HepG2 (cell line): ENCODE results near the gene VDAC1. TPM values are rescaled to one million over a fixed set of nuclear protein-coding genes. Genes with fewer than 3 reads are reported as not detected.

Experiments
- ARNTL ChIP-seq: sonication (generic); formaldehyde crosslinking; IDR thresholded peaks from 2 replicates; pipeline ENCODE4 v1.4.0; 2020; ENCODE audit warnings: mild to moderate bottlenecking, missing genetic modification reagents
- DDIT3 ChIP-seq: sonication (generic); formaldehyde crosslinking; IDR thresholded peaks from 2 replicates; pipeline ENCODE4 v1.4.0; 2020; ENCODE audit warnings: mild to moderate bottlenecking, missing genetic modification reagents
- GATAD1 ChIP-seq: IDR thresholded peaks from 2 replicates; pipeline ENCODE4 v1.6.1; 2016; ENCODE audit warnings: missing genetic modification reagents, missing compliant biosample characterization
- HMG20B ChIP-seq: conservative IDR thresholded peaks from 2 replicates; pipeline ENCODE4 v1.6.1; 2016; ENCODE audit warnings: missing genetic modification reagents, missing compliant biosample characterization
- MAFF ChIP-seq: IDR thresholded peaks from 2 replicates; pipeline ENCODE4 v1.6.1; 2011; ENCODE audit warnings: low read depth, low read length, improper control_type of control experiment
- MXD4 ChIP-seq: IDR thresholded peaks from 2 replicates; pipeline ENCODE4 v1.6.1; 2016; ENCODE audit warnings: mild to moderate bottlenecking, missing biosample characterization, missing genetic modification reagents
- NCOR1 ChIP-seq: fragments of 200-600 bp; sonication (generic); IDR thresholded peaks from 2 replicates; pipeline ENCODE4 v1.7.0; 2017; ENCODE audit warnings: antibody characterized with exemption, low read length, borderline replicate concordance
- NR2F1 ChIP-seq, 2 experiments: fragments of 450-650 bp in 1 of 2; formaldehyde crosslinking in 1 of 2; IDR thresholded peaks; 2 replicates each; pipeline versions ENCODE4 v1.5.0 to v1.6.1; 2016 to 2020; ENCODE audit warnings: mild to moderate bottlenecking in 1 of 2, missing compliant biosample characterization in 1 of 2, missing genetic modification reagents in 1 of 2, moderate library complexity in 1 of 2
- PHF5A ChIP-seq: IDR thresholded peaks from one replicate; pipeline ENCODE4 v1.6.1; 2018; ENCODE audit warnings: low read depth, missing genetic modification reagents; ENCODE audit not compliant: unreplicated experiment
- POGZ ChIP-seq: sonication (generic); formaldehyde crosslinking; IDR thresholded peaks from 2 replicates; pipeline ENCODE4 v1.4.0; 2020; ENCODE audit warnings: mild to moderate bottlenecking, missing genetic modification reagents
- SYNCRIP ChIP-seq: fragments of 200-400 bp; formaldehyde crosslinking; IDR thresholded peaks from 2 replicates; pipeline ENCODE4 v1.6.1; 2018; ENCODE audit warnings: mild to moderate bottlenecking, low read depth, low read length; ENCODE audit not compliant: insufficient read depth
- ZFYVE20 ChIP-seq: sonication (generic); formaldehyde crosslinking; IDR thresholded peaks from 2 replicates; pipeline ENCODE4 v1.8.0; 2023; ENCODE audit warnings: low read depth, mild to moderate bottlenecking, moderate library complexity, missing genetic modification reagents, borderline replicate concordance
- ZNF17 ChIP-seq: sonication (generic); formaldehyde crosslinking; IDR thresholded peaks from 2 replicates; pipeline ENCODE4 v1.5.0; 2020; ENCODE audit warnings: mild to moderate bottlenecking, missing genetic modification reagents
- ZNF331 ChIP-seq: sonication (generic); formaldehyde crosslinking; IDR thresholded peaks from 2 replicates; pipeline ENCODE4 v1.4.0; 2020; ENCODE audit warnings: missing genetic modification reagents
- ZNF646 ChIP-seq: sonication (generic); formaldehyde crosslinking; IDR thresholded peaks from 2 replicates; pipeline ENCODE4 v1.9.0; 2021; ENCODE audit warnings: mild to moderate bottlenecking, missing genetic modification reagents
- ZNF773 ChIP-seq: sonication (generic); formaldehyde crosslinking; IDR thresholded peaks from 2 replicates; pipeline ENCODE4 v1.4.0; 2020; ENCODE audit warnings: missing genetic modification reagents, borderline replicate concordance
- polyA plus RNA-seq, 8 experiments: library from polyadenylated mRNA; depleted of rRNA in 3 of 8; stranded (reverse) in 7 of 8; unstranded in 1 of 8; fragments of >200 nt; fragmentation: Illumina TruSeq in 4 of 8; extraction: Trizol in 4 of 8; gene quantifications; 2 replicates each; pipeline versions ENCODE4 v1.2.1 to v1.2.3, GENCODE V29; 2011 to 2016; ENCODE audit warnings: low read depth in 4 of 8, missing spikeins in 1 of 8, mixed read lengths in 1 of 8; ENCODE audit not compliant: insufficient read depth in 1 of 8
- total RNA-seq, 5 experiments: library from RNA; depleted of rRNA; stranded (reverse); fragments of >200 nt; fragmentation: Illumina TruSeq; extraction: Trizol; gene quantifications; 2 replicates each; pipeline ENCODE4 v1.2.3, GENCODE V29; 2016; ENCODE audit warnings: low read depth in 1 of 5
- TF ChIP-seq, protein P1 (sequence below): sonication (generic); formaldehyde crosslinking; IDR thresholded peaks from 2 replicates; pipeline ENCODE4 v1.4.0; 2020; ENCODE audit warnings: missing genetic modification reagents
- TF ChIP-seq, protein P2 (sequence below): sonication (generic); formaldehyde crosslinking; IDR thresholded peaks from 2 replicates; pipeline ENCODE4 v1.4.0; 2020; ENCODE audit warnings: low read depth, mild to moderate bottlenecking, missing genetic modification reagents

The VDAC1 gene
- total and polyA plus RNA-seq, 2 of the 13 experiments (the other 11 are each of a cell fraction or from before 2014, with no cell fraction given), result 112 to 380 TPM

DNA sequence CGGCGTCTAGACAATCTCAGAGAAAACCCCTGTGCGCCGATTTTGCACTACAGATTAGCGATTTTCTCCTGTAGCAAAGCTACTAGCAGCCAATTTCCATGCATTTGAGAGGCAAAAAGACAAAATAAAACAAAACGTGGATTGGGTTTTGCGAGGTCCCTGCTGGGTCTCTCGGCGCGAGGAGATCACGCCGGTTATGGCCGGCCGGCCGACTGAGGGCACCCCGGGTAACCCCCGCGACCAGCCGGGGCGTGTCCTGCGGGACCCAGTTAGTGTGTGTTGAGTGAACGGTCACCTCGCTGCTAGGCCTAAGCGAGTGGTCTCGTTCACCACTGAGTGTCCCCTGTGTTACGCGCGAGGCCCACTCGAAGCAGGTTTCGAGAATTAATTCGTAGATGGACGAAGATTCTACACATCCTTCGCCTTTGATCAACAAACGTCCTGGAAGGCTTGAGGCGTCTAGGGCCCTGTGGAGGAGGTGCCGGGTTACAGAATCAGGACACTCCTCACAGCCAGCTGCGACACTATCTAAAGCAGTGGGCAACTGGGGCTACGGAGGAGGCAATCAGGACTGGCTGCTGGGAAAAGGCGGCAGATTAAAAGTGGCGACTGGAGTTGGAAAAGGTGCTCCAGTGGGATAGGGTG, 764 bp upstream of the VDAC1 start (continued):
- TF ChIP-seq, protein P1, sequence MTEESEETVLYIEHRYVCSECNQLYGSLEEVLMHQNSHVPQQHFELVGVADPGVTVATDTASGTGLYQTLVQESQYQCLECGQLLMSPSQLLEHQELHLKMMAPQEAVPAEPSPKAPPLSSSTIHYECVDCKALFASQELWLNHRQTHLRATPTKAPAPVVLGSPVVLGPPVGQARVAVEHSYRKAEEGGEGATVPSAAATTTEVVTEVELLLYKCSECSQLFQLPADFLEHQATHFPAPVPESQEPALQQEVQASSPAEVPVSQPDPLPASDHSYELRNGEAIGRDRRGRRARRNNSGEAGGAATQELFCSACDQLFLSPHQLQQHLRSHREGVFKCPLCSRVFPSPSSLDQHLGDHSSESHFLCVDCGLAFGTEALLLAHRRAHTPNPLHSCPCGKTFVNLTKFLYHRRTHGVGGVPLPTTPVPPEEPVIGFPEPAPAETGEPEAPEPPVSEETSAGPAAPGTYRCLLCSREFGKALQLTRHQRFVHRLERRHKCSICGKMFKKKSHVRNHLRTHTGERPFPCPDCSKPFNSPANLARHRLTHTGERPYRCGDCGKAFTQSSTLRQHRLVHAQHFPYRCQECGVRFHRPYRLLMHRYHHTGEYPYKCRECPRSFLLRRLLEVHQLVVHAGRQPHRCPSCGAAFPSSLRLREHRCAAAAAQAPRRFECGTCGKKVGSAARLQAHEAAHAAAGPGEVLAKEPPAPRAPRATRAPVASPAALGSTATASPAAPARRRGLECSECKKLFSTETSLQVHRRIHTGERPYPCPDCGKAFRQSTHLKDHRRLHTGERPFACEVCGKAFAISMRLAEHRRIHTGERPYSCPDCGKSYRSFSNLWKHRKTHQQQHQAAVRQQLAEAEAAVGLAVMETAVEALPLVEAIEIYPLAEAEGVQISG (CRISPR knock-in tag), result no peak; the same call in 1 of the 2 replicates
- TF ChIP-seq ARNTL (CRISPR knock-in tag) (no peak), GATAD1 (CRISPR knock-in tag) (no peak), MXD4 (no peak), ZNF646 (CRISPR knock-in tag) (no peak), HMG20B (CRISPR knock-in tag) (no peak), NCOR1 (no peak), PHF5A (no peak), ZFYVE20 (CRISPR knock-in tag) (no peak), NR2F1 (CRISPR knock-in tag; IDR thresholded peaks at IDR 0.05) (no peak), ZNF17 (CRISPR knock-in tag) (no peak), POGZ (no peak), SYNCRIP (no peak), ZNF331 (CRISPR knock-in tag) (no peak), MAFF (no peak), DDIT3 (no peak), ZNF773 (CRISPR knock-in tag) (no peak)
- TF ChIP-seq, protein P2, sequence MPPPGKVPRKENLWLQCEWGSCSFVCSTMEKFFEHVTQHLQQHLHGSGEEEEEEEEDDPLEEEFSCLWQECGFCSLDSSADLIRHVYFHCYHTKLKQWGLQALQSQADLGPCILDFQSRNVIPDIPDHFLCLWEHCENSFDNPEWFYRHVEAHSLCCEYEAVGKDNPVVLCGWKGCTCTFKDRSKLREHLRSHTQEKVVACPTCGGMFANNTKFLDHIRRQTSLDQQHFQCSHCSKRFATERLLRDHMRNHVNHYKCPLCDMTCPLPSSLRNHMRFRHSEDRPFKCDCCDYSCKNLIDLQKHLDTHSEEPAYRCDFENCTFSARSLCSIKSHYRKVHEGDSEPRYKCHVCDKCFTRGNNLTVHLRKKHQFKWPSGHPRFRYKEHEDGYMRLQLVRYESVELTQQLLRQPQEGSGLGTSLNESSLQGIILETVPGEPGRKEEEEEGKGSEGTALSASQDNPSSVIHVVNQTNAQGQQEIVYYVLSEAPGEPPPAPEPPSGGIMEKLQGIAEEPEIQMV (CRISPR knock-in tag), result no peak
